Upper lobe of right lung (tissue), 1 donor: Measurements from ENCODE around the gene EVPLL. TPM values are rescaled to one million over a fixed set of nuclear protein-coding genes. Genes with fewer than 3 reads are reported as not detected.
"Not testable (repeated sequence)": the region's sequence is repeated elsewhere in the genome, so short reads cannot be mapped to it uniquely, and the experiment has no call there.

Source experiments
- ATAC-seq: fragments of 200-7000 bp; cut with Tn5 transposase; one replicate; pipeline ENCODE4 v1.9.1; 2020; ENCODE audit warnings: mild to moderate bottlenecking, moderate library complexity
- DNase-seq: peaks from one replicate; pipeline ENCODE4 v3.0.0-alpha.2; 2020
- H3K27ac ChIP-seq: fragments of 200-600 bp; one replicate; pipeline ENCODE4 v1.8.0; 2022
- H3K27me3 ChIP-seq: fragments of 200-600 bp; one replicate; pipeline ENCODE4 v1.8.0; 2022; ENCODE audit warnings: mild to moderate bottlenecking
- H3K36me3 ChIP-seq: fragments of 200-600 bp; one replicate; pipeline ENCODE4 v1.8.0; 2022
- H3K4me1 ChIP-seq: fragments of 200-600 bp; one replicate; pipeline ENCODE4 v1.8.0; 2022
- H3K4me3 ChIP-seq: fragments of 200-600 bp; one replicate; pipeline ENCODE4 v1.8.0; 2022; ENCODE audit warnings: mild to moderate bottlenecking
- H3K9me3 ChIP-seq: fragments of 200-600 bp; one replicate; pipeline ENCODE4 v1.8.0; 2022
- intact Hi-C: fragments of 100-400 bp; cut with DNase I; formaldehyde crosslinking; loops from one replicate; pipeline ENCODE4 v1.11.0; 2022
- total RNA-seq: library from RNA; stranded (reverse); fragmentation: NEBNext Ultra II Directional; extraction: Animal tissue kit (Norgen Biotek cat#: 25700); gene quantifications from one replicate; pipeline ENCODE4 v1.2.1, GENCODE V29; 2021
- donor health status: DM: no; HTN: yes; CAD: no; lungs with severe emphysema.

The EVPLL gene
- total RNA-seq, 1 donor from 2014 or later, result 1.8 TPM

DNA sequence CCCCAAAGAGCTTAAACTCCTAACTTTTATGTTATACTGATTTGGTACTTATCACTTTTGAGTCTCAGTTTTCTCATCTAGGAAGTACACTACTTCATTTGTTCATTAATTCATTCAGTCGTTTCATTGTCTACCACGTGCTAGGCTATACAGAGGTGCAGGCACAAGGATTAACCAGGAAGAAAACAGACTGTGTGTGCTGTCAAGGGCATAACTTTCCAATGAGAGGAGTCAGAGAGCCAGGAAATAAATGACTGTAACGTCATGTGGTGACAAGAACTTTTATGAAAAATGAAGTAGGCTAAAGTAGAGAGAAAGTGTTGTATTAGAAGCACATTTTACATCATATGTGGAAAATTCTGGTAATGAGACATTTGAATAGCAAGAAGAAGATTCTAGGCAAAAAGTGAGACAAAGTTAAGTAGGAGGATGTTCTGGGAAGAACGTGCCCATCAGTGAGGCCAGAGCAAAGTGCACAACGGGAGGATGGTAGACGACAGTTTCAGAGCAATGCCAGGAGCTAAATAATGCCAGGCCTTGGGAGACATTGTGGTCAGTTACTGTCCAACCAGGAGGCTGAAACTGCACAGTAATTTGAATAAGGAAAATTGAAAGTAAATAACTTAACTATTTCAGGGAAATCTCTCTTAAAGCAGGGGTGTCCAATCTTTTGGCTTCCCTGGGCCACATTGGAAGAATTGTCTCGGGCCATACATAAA is 24.5 kb downstream of the EVPLL start:
- H3K36me3 ChIP-seq, H3K27ac ChIP-seq, DNase-seq, H3K9me3 ChIP-seq, ATAC-seq, H3K4me3 ChIP-seq, H3K27me3 ChIP-seq, H3K4me1 ChIP-seq, intact Hi-C loops: not testable (repeated sequence)

DNA sequence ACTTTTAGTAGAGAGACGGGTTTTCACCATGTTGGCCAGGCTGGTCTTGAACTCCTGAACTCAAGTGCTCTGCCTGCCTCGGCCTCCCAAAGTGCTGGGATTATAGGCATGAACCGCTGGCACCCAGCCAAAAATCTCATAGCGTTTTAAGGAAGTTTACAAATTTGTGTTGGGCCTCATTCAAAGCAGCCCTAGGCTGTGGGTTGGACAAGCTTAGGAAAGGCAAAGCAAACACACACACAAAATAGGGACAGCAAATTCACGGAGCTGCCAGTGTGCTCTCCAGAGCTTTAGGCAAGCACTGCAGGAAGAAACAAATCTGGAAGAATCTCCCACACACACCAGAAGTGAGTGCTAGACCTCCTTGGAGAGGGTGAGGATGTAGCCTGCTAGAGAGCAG is 25.6 kb downstream of the EVPLL start:
- intact Hi-C loops, ATAC-seq: not testable (repeated sequence)

DNA sequence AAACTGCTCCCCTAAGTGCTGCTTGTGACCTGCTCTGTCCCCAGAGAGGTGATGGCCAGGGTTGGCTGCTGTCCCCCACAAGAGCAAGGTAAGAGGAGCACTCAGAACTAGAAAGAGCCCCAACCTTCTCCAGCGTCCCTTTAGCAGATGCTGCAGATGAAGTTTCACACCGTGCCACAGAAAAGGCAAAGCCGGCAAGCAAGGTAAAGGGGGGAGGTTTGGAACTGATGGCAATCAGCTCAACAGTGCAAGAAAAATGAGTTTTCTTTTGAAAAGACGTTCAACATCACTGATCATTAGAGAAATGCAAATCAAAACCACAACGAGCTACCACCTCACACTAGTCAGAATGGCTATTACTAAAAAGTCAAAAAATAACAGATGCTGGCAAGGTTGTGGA is 26.0 kb downstream of the EVPLL start:
- H3K9me3 ChIP-seq, H3K27me3 ChIP-seq, ATAC-seq, H3K4me3 ChIP-seq, DNase-seq, H3K4me1 ChIP-seq, H3K27ac ChIP-seq, H3K36me3 ChIP-seq, intact Hi-C loops: not testable (repeated sequence)

More for the DNA sequence above, 25.6 kb downstream of the EVPLL start:
- not testable (repeated sequence) for DNase-seq, H3K9me3 ChIP-seq, H3K27me3 ChIP-seq, H3K4me3 ChIP-seq, H3K36me3 ChIP-seq, H3K4me1 ChIP-seq, H3K27ac ChIP-seq

DNA sequence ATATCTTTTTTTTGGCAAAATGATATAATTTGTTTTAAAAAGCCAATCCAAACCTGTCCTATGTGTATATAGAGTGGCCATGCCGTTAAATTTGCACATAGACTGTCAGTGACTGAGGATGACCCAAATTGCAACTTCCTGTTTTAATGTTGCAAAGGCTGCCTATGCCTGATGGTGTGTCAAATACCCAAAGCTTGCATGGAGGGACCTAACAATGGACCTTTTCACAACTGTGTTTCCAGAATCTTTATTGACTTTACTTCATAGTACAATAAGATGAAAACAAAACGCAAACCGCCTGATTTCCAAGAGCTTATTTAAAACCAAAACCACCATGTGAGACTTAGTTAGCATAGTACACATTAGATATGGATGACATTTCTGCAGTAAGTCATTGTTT is 31.3 kb downstream of the EVPLL start:
- H3K27me3 ChIP-seq, ATAC-seq, H3K36me3 ChIP-seq, H3K4me3 ChIP-seq, intact Hi-C loops, H3K4me1 ChIP-seq, H3K27ac ChIP-seq, H3K9me3 ChIP-seq, DNase-seq: not testable (repeated sequence)

DNA sequence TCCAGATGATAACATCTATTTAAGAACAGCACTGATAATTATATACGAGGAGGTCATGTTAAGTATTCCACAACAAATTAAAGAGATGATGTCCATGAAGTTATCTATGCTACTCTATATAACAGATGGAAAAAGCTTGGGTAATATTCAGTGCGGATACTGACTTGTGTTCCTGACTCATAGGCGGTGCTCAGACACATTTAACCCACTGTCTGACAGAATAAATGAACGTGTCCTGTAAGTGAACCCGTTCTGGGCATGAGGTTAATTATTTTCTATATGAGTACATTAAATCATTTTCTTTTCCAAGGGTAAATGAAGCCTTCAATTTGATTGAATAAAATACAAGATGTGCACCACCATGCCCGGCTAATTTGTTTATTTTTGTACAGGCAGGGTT is 31.7 kb downstream of the EVPLL start:
- DNase-seq, H3K27ac ChIP-seq, H3K27me3 ChIP-seq, H3K9me3 ChIP-seq, ATAC-seq, H3K4me1 ChIP-seq, H3K4me3 ChIP-seq, H3K36me3 ChIP-seq, intact Hi-C loops: not testable (repeated sequence)

DNA sequence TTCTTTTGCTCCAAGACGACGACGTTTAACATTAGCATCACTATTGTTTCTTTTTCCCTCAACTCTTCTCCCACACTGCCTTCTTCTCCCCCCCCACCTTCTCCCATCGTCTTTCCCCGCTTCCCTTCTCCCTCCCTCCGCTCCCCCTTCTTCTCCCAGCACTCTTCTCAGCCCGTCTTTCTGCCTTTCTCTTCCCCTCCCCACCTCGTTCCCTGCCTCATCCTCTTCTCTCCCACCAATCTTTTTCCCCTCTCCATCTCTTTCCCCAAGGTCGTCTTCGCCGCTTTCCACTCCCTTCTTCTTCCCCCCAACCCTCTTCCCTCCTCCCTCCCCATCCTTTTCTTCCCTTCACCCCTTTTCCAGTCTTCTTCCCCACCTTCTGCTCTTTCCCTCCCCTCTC is 33.2 kb downstream of the EVPLL start:
- H3K4me3 ChIP-seq, intact Hi-C loops, H3K4me1 ChIP-seq, H3K27me3 ChIP-seq, H3K27ac ChIP-seq, ATAC-seq, H3K9me3 ChIP-seq, H3K36me3 ChIP-seq, DNase-seq: not testable (repeated sequence)

DNA sequence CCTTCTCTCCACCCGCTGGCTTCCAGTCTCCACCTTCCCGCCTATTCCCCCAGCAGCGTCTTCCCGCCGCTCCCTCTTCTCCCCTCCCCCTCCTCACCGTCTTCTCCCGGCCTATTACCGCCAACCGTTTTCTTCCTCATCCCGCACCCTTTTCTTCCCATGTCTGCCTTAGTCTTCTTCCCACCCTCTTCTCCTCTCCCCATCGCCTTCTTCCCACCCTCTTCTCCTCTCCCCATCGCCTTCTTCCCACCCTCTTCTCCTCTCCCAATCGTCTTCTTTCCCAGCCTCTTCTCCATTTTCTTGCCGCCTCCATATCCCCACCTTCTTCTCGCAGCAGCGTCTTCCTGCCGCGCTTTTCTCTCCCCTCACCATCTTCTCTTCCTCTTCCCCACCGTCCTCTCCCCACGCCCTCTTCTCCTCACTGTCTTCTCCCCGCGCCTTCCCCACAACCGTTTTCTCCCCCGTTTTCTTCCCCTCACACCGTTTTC is 33.8 kb downstream of the EVPLL start:
- H3K4me3 ChIP-seq, result peak overlapping the region; percentile 37
- H3K27me3 ChIP-seq, H3K27ac ChIP-seq, intact Hi-C loops, H3K9me3 ChIP-seq, DNase-seq, H3K36me3 ChIP-seq, H3K4me1 ChIP-seq: not testable (repeated sequence)
- peak; percentile 62 for ATAC-seq

DNA sequence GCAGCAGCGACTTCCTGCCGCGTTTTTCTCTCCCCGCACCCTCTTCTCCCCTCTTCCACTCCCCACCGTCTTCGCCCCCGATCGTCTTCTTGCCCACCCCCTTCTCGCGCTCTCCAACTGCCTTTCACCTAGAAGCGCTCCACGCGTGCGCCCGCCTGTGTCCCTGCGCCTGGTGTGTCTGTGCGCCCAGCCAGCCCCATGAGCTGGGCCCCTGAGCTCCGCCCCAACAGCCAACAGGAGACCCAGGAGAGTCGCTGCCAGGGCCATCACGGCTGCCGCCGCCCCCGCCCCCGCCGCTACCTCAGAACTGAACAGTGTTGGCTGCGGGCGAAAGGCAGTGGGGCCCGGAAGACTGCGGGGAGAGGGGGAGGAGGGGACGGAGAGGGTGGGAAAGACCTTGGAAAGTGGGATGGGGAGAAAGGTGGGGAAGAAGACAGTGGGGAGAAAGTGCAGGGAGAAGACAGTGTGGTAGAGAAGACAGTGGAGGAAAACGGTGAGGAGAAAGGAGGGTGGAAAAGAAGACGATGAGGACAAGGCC is 34.5 kb downstream of the EVPLL start:
- H3K27me3 ChIP-seq, H3K9me3 ChIP-seq, H3K27ac ChIP-seq, intact Hi-C loops, H3K4me1 ChIP-seq, DNase-seq, H3K4me3 ChIP-seq, H3K36me3 ChIP-seq: not testable (repeated sequence)
- ATAC-seq, result peak; percentile 96

DNA sequence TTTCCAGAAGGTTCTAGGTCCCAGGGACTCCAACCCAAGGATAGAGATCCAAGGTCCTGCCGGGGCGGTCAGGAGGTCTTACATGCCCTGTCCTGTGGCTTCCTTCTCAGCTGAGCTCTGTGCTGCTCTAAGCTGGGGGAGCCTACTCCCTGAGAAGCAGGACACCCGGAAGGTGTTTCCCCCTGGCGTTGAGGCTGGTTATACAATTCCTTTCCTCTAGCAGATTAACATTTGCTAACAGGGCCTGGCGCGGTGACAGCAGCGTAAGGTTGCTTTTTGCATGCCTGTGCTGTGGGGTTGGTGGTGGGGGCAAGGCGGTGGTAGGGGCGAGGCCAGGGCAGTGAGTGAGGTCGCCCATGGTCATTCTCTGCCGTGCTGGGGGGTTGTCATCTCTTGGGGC is 43.9 kb downstream of the EVPLL start:
- H3K36me3 ChIP-seq, intact Hi-C loops, H3K27me3 ChIP-seq, H3K27ac ChIP-seq, ATAC-seq, H3K9me3 ChIP-seq, H3K4me3 ChIP-seq, H3K4me1 ChIP-seq, DNase-seq: not testable (repeated sequence)

DNA sequence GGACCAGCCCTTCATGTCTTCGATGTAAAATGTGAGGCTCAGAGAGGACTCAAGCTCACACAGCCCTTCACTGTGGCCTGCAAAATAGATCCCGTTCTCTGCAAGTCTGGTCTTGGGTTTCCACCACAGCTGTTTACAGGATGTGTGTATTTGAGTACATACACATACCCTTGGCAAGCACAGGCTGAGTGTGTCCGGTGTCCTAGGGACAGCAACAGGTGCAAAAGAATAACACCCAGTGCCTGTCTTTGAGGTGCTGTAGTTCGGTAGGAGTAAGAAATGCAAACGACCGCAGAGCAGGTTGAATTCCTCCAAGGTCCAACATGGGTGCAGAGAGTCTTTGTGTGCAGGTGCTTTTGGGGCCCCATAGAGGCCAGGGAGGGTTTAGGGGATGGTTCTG is 44.9 kb downstream of the EVPLL start:
- H3K9me3 ChIP-seq, ATAC-seq, H3K36me3 ChIP-seq, H3K27me3 ChIP-seq, H3K27ac ChIP-seq, H3K4me1 ChIP-seq, intact Hi-C loops, H3K4me3 ChIP-seq, DNase-seq: not testable (repeated sequence)

DNA sequence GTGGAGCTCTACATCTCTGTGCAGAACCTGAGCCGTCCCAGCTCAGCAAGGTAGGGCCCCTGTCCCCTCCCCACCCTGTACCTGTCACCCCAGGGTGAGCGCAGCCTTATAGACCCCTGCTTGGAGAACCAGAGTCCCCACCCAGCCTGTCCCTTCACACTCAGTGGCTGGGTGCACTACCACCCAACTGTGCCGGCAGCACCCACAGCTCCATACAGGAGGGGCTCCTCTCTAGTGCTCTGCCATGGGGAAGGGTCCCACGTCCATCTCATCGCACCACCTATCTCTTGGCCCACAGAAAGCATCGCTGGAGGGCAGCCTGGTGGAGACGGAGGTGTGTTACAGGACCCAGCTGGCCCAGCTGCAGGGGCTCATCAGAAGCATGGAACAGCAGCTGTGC is 45.4 kb downstream of the EVPLL start:
- H3K27ac ChIP-seq, H3K9me3 ChIP-seq, H3K4me3 ChIP-seq, H3K4me1 ChIP-seq, H3K27me3 ChIP-seq, H3K36me3 ChIP-seq, intact Hi-C loops, DNase-seq: not testable (repeated sequence)
- ATAC-seq, result peak; percentile 9

DNA sequence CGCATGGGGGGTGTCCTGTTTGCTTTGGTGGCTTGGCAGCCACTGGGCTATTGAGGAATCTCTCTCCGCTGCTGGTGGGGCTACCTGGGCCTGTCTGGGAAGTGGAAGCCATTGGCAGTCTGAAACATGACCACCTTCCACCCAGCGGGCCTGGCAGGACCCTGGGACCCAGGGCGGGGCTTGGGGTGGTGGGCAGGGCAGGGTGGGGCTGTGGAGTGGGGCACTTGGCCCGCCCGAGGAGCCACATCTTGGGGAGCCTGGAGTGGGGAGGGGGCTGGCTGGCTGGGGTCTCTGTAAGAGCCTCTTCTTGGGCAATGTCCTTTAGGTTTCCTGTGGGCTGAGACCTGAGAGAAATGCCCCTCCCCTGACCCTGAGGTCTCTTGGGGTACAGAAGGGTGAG is 48.0 kb downstream of the EVPLL start:
- H3K4me3 ChIP-seq, H3K36me3 ChIP-seq, H3K27me3 ChIP-seq, H3K4me1 ChIP-seq, DNase-seq, ATAC-seq, intact Hi-C loops, H3K27ac ChIP-seq, H3K9me3 ChIP-seq: not testable (repeated sequence)

DNA sequence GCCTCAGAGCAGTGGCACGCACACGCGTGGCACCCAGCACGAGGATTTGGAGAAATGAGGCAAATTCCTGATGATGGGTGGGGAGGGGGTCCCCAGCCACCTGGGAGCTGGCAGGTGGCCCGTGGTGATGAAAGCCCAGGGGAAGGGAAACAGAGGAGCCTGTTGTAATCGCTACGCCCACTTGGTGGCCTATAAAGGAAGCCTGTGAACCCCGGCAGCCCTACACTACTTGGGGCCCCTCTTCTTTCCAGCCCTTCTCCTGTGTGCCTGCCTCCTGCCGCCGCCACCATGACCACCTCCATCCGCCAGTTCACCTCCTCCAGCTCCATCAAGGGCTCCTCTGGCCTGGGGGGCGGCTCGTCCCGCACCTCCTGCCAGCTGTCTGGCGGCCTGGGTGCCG is 49.1 kb downstream of the EVPLL start:
- not testable (repeated sequence) for ATAC-seq, H3K4me1 ChIP-seq, DNase-seq

DNA sequence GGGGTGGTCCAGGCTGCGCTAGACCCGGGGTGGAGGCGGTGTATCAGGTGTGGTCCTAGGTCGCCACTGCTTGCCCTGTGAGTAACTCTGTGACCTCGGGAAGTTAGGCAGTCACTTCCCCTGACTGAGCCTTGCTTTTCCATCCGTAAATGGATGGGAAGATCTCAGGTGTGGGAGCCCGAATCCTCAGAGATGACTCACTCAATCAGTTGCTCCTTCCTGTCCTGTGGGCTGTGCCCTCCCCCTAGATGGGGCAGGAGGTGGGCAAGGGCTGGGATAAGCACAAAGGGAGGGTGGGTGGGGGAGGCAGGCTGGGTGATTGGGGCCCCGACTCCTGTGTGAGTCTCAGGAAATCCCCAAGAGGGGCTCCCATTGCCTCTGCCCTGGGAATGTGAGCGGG is 54.6 kb downstream of the EVPLL start:
- H3K27ac ChIP-seq, H3K27me3 ChIP-seq, H3K9me3 ChIP-seq, H3K4me1 ChIP-seq, intact Hi-C loops, H3K4me3 ChIP-seq, H3K36me3 ChIP-seq, DNase-seq, ATAC-seq: not testable (repeated sequence)

More for the DNA sequence above, 49.1 kb downstream of the EVPLL start:
- H3K36me3 ChIP-seq, intact Hi-C loops, H3K4me3 ChIP-seq, H3K27ac ChIP-seq, H3K27me3 ChIP-seq, H3K9me3 ChIP-seq: not testable (repeated sequence)
